Nucleus accumbens (tissue), 56 donors: ENCODE results near the gene FGF14.

Source experiments
- DNase-seq, 56 donors: peaks; one replicate each; lab custom pipeline; 2025; lab: John Stamatoyannopoulos, UW

Gene FGF14

GRCh38 chr13:102401766-102402165, at the start of gene FGF14:
Gene FGF14 (minus strand): TSS chr13:102402048.
- no peak for DNase-seq

GRCh38 chr13:102443249-102443648, 41.4 kb upstream of the FGF14 start:
- no peak for DNase-seq

- no peak for DNase-seq
These were observed 39.2 kb upstream of the FGF14 start for GRCh38 chr13:102441085-102441484.

GRCh38 chr13:102440259-102440936, 38.5 kb upstream of the FGF14 start:
- no peak for DNase-seq

- DNase-seq = no peak
These were observed 20.8 kb upstream of the FGF14 start for GRCh38 chr13:102422690-102423089.

- DNase-seq = no peak
These were observed 3.8 kb upstream of the FGF14 start for GRCh38 chr13:102405499-102406100.

GRCh38 chr13:102402290-102402689, 442 bp upstream of the FGF14 start:
- peak in 45 of 56 donors; percentile 2 to 81 (median 39) for DNase-seq

GRCh38 chr13:102401265-102401664, 583 bp downstream of the FGF14 start:
- DNase-seq = peak in 2 of 56 donors; percentile 26 to 46

- DNase-seq = peak in 41 of 56 donors; percentile 1 to 68 (median 31)
These were observed 1.1 kb downstream of the FGF14 start for GRCh38 chr13:102400675-102401145.

GRCh38 chr13:102399791-102400674, 1.8 kb downstream of the FGF14 start:
- peak in 38 of 56 donors; percentile 0 to 68 (median 29) for DNase-seq

- DNase-seq = no peak
These were observed 5.9 kb downstream of the FGF14 start for GRCh38 chr13:102395939-102396338.

- DNase-seq = no peak
These were observed 6.7 kb downstream of the FGF14 start for GRCh38 chr13:102395174-102395573.

- DNase-seq = peak in 55 of 56 donors; percentile 47 to 94 (median 85)
These were observed 7.4 kb downstream of the FGF14 start for GRCh38 chr13:102394158-102395053.

- peak in 27 of 56 donors; percentile 3 to 76 (median 25) for DNase-seq
These were observed 9.2 kb downstream of the FGF14 start for GRCh38 chr13:102392481-102393209.

GRCh38 chr13:102386461-102386860, 15.4 kb downstream of the FGF14 start:
- DNase-seq = no peak

GRCh38 chr13:102380012-102380411, 21.8 kb downstream of the FGF14 start:
- no peak for DNase-seq

GRCh38 chr13:102376318-102376717, 25.5 kb downstream of the FGF14 start:
- no peak for DNase-seq

- DNase-seq = no peak
These were observed 27.1 kb downstream of the FGF14 start for GRCh38 chr13:102374726-102375125.

GRCh38 chr13:102374233-102374632, 27.6 kb downstream of the FGF14 start:
- no peak for DNase-seq
